GM19372 (cell line): Measurements from ENCODE around the gene ACE2.

Source experiments
- ATAC-seq: cut with Tn5 transposase; IDR thresholded peaks from one replicate; pipeline ENCODE4 v1.9.1; 2021; ENCODE audit warnings: mild to moderate bottlenecking, low read depth, moderate library complexity; ENCODE audit not compliant: unreplicated experiment

The ACE2 gene

DNA sequence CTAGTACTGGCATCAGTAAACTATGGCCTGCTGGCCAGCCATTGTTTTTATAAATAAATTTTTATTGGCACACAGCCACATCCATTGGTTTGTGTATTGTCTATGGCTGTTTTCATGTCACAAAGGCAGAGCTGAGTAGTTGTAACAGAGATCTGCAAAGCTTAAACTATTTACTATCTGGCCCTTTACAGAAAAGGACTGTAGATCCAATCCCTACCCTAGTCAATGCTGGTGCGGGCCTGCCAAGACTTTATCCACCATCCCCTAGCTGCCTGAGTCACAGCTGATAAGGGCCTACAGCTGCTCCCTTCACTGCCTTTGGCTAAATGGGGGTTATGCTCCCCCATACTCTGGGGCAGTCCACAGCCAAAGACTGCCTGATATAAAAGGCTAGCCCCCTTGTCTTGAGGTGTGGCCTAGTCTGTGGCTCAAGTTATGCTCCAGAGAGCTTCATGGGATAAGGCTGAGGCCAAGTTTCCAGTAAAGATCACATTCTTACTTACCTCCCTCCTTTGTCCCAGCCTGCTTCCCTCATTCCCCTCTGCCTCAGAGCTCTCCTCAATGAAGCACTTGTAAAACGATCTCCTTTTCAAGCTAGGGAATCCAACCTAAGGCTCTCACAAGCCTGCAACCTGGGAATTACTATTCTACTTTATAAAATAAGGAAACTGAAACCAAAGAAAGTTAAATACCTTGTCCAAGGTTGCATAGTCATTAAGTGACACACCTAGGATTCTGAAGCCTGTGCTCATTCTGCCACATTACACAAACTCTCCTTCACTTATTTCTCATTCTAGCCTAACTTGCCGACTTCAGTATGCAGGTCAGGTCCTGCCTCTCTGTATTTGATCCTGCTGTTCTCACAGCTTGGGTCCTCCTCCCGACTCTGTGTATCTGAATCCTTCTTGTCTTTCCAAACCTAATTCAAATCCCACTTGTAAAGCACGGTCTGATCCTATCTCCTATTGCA is 20.7 kb downstream of the ACE2 start:
- no peak for ATAC-seq

DNA sequence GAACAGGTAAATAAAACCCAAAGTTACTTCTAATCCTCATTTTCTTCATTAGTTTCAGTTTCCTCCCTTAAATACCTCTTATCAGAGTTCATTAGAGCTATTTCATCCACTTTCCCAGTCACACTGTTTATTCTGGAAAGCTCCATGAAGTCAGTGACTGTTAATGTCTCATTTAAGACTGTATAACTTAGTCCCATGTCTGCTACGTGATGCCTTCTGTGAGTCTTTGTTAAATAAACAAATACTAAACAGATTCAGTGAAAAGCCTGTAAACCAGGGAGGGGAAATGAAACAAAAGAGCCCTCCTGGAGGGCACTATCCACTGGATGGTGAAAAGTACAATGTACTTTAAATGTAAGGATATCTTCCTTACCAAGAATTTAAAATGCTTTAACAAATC is 24.7 kb downstream of the ACE2 start:
- no peak for ATAC-seq

DNA sequence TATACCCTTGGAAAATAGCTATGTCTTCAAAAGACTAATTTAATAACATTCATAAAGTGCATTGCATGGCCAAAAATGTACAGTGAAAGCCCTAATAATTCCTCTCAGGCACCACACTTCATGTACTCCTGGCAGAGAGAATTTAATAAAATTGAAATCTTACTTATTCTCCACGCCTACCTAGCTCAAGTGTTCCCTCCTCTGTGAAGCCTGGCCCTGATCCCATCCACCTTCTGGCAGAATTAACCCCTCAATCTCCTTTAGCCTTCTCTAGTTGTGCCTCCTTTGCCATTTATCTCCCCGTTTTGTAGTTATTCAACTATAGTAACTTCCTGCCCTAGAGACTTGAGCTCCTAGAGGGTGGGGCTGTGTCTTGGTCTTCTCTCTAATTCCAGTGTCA is 26.7 kb downstream of the ACE2 start:
- ATAC-seq = no peak

DNA sequence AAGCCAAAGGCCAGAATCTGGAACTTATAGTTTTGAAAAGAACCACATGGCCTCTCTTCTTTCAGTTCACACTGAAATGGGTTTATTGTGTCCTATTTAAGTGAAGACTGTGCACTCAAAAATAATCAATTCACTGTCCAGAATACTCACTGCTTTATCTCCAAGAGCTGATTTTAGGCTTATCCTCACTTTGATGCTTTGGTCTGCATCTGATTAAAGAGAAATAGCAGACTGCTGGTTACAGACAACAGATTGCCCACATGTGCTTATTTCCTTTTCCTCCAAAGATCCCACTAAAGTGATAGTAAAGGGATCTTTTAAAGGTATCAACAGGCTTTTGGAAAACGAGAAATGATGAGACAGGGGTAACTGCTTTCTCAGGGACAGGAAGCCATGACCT is 30.6 kb downstream of the ACE2 start:
- no peak for ATAC-seq

DNA sequence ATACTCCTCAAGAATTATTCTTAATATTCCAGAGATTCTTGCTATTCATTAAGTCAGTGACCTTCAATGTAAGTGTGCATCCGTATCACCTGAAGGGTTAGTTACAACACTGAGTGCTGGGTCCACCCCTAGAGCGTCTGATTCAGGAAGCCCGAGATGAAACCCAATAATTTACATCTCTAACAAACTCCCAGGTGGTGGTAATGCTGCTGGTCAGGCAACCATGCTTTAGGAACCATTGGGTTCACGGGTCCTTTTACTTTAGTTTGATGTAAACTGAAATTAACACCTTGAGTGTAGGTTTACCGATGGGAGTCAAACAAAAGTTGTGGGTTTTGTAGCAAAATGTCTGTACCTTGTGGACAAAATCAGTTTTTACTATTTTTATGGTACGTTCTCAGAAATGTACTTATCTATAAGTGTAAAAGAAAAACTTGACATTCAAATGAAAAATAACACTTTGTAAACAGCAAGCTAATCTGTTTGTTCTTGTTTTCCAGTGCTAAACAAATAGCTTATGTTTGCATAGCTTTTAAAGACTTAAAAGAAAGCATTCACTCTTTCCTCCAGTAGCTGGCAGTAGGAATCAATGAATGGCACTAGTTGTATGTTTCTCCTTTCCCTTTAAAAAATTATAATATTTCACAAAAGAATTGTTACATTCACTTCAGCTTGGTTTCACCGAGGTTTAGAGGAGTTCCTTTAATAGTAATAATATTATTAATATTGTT is 32.7 kb downstream of the ACE2 start:
- ATAC-seq = no peak

DNA sequence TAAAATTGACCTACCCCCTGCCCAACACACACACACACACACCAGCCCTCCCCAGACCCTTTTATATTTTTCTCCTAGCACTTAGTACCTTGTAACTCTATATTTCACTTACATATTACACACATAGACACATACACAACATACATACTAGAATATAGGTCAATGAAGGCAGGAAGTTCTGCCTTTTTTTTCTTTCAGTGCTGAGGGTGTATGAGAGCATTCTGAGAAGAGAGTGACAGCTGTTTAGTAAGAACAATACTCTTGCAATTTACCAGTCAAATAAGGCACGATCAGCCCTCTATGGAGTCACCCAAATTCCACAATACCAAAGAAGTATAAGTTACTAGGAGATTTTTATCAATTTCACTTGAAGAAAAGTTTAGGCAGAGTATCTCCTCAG is 33.5 kb downstream of the ACE2 start:
- ATAC-seq = no peak

DNA sequence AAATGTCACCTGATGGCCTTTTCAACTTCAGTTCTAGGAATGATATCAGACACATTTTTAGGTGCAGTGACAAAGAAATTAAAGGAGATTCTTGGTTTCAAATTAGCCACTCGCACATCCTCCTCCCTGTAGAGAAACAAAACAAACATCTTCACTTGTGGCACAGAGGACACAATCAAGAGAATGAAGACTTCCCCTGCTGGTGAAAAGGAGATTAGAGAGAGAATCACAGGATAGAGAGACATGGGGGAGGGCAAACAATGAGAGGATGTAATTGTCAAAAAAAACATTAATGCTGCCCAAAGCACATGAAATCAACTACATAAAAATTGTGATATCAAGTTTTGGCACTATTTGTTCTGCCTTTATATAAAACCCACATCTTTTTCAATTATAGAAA is 34.5 kb downstream of the ACE2 start:
- no peak for ATAC-seq

DNA sequence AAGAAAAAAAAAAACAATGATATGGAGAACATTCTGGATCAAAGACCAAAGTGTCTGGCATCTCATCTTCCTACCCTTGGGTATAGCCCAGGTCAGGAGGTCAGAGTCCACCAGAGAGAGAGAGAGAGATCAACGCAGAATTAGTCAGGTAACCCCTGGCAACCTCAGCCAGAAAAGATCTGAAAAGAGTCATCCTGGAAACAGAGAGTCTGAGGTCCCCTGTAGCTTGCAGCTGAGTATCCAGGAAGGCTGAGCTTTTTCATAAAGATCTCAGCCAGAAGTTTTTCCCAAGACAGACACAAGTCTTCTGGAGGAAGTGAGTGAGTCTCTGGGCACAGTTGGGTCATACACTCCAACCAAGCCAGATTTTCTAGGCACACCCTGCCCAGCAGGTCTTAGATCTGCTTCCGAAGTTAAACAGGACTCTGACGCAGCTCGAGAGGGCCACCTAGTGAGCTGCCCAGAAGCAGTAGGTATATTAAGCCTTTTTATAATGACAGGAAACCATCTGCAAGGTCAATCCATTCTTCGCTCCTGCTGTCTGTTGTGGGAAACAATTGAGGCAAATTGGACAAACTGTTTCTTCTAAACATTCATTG is 35.7 kb downstream of the ACE2 start:
- ATAC-seq = no peak

DNA sequence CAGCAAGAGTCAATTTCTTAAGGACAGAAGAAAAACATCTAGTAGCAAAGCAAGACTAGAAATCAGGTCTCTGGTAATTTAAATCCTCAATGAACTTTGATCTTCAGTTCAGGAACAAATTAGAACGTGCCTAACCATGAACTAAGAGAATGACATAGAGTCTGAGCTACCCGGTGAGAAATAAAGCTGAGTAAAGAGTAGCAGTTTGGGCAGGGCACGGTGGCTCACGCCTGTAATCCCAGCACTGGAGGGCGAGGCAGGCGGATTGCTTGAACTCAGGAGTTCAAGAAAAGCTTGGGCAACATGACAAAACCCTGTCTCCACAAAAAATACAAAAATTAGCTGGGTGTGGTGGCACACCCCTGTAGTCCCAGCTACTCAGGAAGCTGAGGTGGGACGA is 37.7 kb downstream of the ACE2 start:
- ATAC-seq = no peak

DNA sequence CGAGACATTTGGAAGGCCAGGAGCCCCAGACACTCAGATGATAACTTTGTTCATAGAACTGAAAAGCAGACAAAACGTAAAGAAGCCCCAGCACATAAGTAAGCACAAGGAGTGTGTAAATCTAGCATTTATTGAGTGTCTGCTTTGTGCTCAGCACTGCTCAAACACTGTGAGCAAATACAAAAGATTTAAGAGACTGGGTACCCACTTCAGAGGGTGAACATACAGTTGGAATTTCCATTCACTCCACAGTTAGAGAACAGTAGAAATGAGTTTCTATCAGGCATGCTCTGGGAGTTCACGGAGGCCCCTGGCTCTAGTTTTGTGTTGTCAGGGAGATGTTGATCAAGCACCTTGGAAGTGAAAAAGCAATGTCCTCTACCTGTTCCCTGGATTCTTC is 39.8 kb downstream of the ACE2 start:
- ATAC-seq = no peak

DNA sequence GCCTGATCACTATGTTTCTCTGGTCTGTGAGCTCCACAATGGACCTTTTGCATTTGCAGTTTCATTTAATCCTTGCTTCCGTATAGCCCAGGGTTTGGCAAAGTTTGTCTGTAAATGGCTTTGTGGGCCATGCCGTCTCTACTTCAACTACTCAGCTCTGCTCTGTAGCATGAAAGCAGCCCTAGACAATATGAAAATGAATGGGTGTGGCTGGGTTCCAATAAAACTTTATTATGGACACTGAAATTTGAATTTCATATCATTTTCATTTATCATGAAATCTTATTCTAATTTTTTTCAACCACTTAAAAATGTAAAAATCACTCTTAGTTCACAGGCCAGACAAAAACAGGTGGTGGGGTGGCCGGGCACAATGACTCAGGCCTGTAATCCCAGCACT is 41.5 kb downstream of the ACE2 start:
- ATAC-seq = no peak

DNA sequence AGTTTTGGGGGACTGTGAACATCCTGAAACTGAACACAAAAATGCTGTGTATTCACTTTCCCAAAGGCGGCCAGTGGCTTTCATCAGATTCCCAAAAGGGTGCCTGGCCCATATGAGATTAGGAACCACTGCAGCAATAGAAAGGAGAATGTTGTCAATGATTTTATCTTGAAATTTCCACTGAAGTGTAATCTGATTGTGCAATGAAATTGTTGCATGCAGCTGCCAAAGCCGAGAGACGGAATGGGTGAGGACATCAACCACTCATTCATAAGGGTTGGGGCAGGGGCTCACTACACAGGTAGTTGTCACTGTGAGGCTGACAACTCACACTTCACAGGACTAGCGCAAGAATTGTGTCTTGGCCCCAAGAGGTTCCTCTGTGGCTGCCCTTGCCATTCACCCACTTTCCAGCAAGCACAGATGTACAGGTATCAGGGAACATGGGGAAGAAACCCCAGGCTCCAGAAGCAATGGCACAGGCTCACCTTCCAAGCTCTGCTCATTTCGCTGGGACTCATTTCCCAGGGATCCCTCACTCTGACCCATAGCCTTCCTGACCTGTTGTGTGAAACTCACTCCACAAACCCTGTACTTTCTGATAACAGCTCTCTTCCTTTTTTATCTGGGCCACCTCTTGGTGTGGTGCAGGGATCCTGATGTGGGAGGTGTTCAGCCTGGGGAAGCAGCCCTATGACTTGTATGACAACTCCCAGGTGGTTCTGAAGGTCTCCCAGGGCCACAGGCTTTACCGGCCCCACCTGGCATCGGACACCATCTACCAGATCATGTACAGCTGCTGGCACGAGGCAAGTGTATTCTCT is 51.4 kb downstream of the ACE2 start:
- ATAC-seq = no peak

DNA sequence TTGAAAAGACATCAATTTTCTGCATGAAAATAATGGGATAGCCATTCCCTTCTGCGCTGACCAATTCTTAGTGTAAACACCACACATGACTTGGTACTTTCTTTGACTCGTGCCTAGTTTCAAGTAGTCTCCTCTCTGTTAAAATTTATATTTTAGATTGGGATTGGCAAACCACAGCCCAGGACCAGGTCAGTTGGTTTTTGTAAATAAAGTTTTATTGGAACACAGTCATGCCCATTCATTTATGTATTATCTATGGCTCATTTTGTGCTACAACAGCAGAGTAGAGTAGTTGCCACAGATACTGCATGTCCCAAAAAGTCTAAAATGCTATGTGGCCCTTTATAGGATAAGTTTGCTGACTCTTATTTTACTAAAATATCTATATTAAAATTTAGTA is 53.4 kb downstream of the ACE2 start:
- no peak for ATAC-seq

DNA sequence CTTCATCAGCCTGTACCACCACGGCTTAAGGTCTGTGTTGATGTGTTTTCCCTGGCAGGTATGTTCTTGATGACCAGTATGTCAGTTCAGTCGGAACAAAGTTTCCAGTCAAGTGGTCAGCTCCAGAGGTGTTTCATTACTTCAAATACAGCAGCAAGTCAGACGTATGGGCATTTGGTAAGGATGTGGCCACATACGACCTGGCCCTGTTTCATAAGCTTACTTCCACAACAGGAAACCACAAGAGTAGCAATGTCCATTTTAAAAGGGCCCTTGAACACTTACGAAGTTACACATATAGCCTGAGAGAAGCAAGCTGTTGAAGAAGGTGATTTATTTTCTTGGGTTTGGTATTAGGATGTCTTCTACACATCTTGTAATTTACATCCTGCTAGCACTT is 54.0 kb downstream of the ACE2 start:
- no peak for ATAC-seq

DNA sequence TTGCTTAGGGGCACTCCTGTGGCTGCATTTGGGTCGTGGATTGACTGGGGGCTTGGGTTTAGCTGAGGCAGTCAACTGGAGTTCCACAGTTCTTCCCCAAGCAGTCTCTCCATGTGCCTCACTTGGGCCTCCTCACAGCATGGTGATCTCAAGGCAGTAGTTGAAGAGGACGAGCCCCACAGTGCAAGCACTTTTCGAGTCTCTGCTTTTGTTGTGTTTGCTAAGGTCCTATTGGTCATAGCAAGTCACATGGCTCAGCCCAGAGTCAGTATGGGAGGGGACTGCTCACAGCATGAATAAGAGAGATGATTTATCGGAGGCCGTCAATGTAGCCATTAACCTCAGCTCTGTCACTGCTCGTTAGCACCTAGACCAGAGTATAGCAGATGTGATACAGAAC is 70.4 kb downstream of the ACE2 start:
- ATAC-seq = no peak

DNA sequence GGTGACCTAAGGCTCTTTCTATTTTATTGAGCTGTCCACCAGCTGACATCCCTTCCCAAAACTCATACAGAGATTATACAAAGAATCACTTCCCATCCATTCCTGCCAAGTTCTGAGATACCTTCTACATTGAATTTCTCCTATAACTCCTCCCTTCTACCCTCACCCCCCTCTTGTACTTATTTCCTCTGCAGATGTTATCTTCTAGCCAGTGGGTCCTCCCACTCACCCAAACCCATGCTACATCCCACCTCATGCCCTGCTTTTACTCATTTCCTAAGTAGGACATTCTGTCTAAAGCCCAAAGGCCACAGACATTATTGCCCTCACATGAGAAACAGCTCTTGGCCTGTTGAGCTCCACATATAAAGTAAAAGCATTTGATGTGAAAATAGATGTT is 71.6 kb downstream of the ACE2 start:
- no peak for ATAC-seq

DNA sequence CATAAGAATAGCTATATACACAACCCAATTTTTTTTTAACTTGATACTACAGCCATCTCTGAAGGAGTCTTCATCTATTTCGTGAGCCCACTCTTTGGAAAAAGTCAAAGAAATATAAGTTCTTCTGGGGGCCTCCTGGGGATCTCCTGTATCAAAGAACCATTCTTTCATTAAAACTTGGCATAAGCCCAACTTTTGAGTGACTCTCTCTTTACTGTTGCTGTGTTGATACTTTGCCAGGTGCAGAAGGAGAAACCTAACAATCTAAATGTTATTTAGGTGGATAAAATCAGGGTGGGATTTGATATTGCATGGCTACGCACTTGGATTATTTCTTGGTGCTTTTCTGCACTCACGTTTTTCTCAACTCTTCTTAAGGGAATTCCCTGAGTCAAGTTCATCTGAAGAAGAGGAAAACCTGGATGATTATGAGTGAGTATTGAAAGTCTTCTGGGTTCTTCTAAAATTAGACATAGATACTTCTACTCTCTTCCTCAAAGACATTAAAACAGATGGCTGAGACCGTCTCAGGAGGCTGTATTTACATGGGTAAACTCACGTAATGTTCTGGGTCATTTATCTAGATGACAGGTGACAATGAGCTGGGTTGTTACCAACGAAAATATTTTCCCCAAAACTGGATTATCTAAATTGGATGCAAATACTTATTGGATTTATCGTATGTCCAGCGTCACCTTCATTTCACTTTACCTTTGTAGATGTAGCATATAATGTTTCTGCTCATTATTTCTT is 74.9 kb downstream of the ACE2 start:
- no peak for ATAC-seq

DNA sequence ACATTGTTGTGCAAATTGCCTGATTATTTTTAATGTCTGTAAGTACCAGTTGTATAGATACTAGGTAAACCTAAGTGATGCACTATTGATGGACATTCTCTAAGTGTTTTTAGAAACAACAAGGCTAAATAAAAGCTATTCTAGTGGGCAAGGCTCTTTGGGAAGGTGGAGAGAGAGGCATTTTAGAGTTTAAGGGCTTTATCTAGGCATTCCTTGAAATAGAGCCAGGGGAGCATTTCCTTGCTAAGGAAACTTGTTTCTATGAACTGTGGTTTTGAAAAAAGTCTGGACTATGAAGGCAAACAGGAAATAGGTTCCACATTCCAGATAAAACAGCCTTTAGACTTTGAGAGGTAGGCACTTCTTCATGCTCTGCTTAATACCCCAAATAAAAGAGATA is 76.3 kb downstream of the ACE2 start:
- no peak for ATAC-seq

DNA sequence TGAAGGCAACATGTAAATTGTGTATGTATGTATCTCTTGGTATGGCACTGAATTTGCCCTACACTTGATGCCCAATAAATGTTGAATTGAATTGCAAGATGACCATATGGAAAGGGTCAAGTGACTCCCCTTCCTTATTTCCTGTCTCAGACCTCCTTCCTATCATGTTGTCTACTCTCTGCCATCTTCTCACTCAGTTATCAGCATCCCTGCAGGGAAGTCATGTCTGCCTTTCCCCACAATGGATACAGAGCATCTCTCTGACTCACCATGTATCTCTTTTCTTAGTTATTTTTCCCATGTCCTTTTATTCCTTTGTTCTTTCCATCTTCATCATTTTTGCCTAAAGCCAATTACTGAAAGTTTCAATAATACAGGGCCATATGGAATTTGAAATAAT is 77.7 kb downstream of the ACE2 start:
- ATAC-seq = no peak

DNA sequence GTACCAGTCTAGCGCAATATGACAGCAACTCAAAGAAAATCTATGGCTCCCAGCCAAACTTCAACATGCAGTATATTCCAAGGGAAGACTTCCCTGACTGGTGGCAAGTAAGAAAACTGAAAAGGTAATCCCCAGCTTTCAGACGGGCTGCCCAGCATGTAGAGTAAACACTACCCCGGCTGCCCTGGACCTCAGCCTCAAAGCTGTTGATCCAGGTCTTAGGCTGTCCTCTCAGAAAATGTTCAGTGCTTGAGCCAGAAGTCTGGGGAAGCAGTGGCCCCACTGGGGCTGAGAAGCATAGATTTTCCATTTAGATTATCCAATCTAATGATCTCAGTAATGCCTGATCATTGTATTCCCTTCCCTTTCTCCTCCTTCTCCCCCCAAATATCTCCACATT is 78.3 kb downstream of the ACE2 start:
- ATAC-seq = no peak
